Transverse colon (tissue), 4 donors: ENCODE measurements around the gene TOP1.
A peak's percentile ranks its signal among the peaks of the same experiment; 100 is the strongest.

ENCODE experiments used
- POLR2AphosphoS5 ChIP-seq, 3 donors: sonication (generic); formaldehyde crosslinking; IDR thresholded peaks; one replicate each; pipeline ENCODE4 v1.6.1; 2016; ENCODE audit warnings: antibody characterized with exemption in 3 of 3
- TF ChIP-seq, protein P1 (sequence below), 5 experiments: fragments of 200-600 bp in 3 of 5; fragments of 450-650 bp in 2 of 5; sonication (generic) in 3 of 5; IDR thresholded peaks; 1 replicate in 2 of 5; 2 replicates in 3 of 5; pipeline ENCODE4 v1.5.1; 2016 to 2017; ENCODE audit warnings: antibody characterized with exemption in 5 of 5, inconsistent platforms in 3 of 5, mild to moderate bottlenecking in 2 of 5, moderate library complexity in 1 of 5

GRCh38 chr20:41003143-41003935 is 25.3 kb upstream of the TOP1 start:
- TF ChIP-seq, protein P1, sequence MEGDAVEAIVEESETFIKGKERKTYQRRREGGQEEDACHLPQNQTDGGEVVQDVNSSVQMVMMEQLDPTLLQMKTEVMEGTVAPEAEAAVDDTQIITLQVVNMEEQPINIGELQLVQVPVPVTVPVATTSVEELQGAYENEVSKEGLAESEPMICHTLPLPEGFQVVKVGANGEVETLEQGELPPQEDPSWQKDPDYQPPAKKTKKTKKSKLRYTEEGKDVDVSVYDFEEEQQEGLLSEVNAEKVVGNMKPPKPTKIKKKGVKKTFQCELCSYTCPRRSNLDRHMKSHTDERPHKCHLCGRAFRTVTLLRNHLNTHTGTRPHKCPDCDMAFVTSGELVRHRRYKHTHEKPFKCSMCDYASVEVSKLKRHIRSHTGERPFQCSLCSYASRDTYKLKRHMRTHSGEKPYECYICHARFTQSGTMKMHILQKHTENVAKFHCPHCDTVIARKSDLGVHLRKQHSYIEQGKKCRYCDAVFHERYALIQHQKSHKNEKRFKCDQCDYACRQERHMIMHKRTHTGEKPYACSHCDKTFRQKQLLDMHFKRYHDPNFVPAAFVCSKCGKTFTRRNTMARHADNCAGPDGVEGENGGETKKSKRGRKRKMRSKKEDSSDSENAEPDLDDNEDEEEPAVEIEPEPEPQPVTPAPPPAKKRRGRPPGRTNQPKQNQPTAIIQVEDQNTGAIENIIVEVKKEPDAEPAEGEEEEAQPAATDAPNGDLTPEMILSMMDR (IDR thresholded peaks at IDR 0.05), result no peak
- peak in 2 of 3 donors; percentile 48 to 51 for TF ChIP-seq POLR2AphosphoS5 (IDR thresholded peaks at IDR 0.05)
